ENCODE data around the gene TSHZ1. TPM values are rescaled to one million over a fixed set of nuclear protein-coding genes. Genes with fewer than 3 reads are reported as not detected.

Gene TSHZ1
- total and polyA plus RNA-seq, 2 of the 8 experiments (the other 6 are each of a cell fraction or from before 2014, with no cell fraction given) = 0.03 to 0.32 TPM

DNA sequence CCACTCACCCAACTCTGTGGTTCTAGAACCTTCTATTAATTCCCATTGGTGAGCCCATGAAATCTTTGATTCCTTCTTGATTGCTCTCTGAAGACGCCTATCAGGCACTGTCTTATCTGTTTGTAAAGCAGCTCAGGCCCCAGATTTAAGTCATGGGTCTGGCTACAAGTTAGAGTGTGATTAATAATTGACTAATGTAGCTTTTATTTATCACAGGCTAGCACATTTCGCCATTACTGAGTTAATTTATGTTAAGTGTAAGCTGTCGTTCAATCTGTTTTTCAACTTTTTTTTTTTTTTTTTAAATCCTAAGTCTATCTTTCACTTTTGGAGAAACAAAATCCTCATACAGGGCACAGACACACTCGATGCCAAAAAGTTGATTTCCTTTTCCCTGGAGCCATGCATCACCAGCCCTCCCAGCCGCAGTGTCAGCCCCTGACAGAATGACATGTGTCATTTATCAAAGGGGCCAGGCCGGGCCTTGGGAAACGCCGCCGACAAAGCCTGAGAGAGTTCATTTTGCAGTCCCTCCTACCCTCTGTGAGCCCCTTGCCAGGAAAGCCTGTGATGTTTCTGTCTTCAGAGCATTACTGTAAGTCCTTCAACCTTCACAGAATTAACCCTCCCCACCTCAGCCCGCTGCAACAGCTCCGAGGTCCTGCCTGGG lies 15.8 kb downstream of the TSHZ1 start (continued):
- TF ChIP-seq ATF2 (IDR thresholded peaks at IDR 0.05; ENCODE audit: low read length) (no peak), SP2 (IDR thresholded peaks at IDR 0.05; ENCODE audit: low read length) (no peak), TEAD4 (IDR thresholded peaks at IDR 0.05; ENCODE audit: low read depth, low read length) (no peak), E2F6 (IDR thresholded peaks at IDR 0.05) (no peak), BACH1 (IDR thresholded peaks at IDR 0.05; ENCODE audit: low read length) (no peak), FOSL1 (IDR thresholded peaks at IDR 0.05; ENCODE audit: insufficient read depth, low read depth, low read length) (no peak), NRF1 (IDR thresholded peaks at IDR 0.05; ENCODE audit: low read depth, low read length) (no peak), RFX5 (IDR thresholded peaks at IDR 0.05; ENCODE audit: borderline replicate concordance, low read depth, low read length) (no peak), SIRT6 (IDR thresholded peaks at IDR 0.05; ENCODE audit: low read length) (no peak), KDM5A (IDR thresholded peaks at IDR 0.05; ENCODE audit: low read length) (no peak)
